ENCODE results near the gene FAM9C. TPM values are rescaled to one million over a fixed set of nuclear protein-coding genes. Genes with fewer than 3 reads are reported as not detected.

Gene FAM9C
- total RNA-seq, 1 experiment from 2014 or later: not detected

GRCh38 chrX:12987900-12988594, 56.4 kb downstream of the FAM9C start:
- DNase-seq (ENCODE audit: low read depth, low spot score) (no peak), ATAC-seq (no peak)
- Histone ChIP-seq H3K4me3 (replicated peaks in 1 of 2; ENCODE audit: low read depth in 1 of 2, low read length in 2 of 2) (no peak overlapping the region), H2AFZ (ENCODE audit: low read depth, low read length, poor library complexity, severe bottlenecking) (no peak overlapping the region), H3K9me3 (ENCODE audit: control insufficient read depth in 1 of 2, insufficient read depth in 1 of 2, low read depth in 1 of 2, low read length in 2 of 2) (no peaks in the 10 kb centered on the region), H3K36me3 (ENCODE audit: control insufficient read depth in 1 of 2, insufficient read depth in 2 of 2, low read length in 2 of 2) (no peaks in the 10 kb centered on the region), H3K4me1 (ENCODE audit: control insufficient read depth in 1 of 2, insufficient read depth in 2 of 2, low read length in 2 of 2) (peaks cover 20 to 26% of the 10 kb centered on the region in 2 experiments), H4K20me1 (ENCODE audit: insufficient read depth) (no peaks in the 10 kb centered on the region), H3K4me2 (ENCODE audit: low read length) (peak overlapping the region; percentile 62), H3K79me2 (ENCODE audit: insufficient read depth, low read length) (no peaks in the 10 kb centered on the region), H3K27ac (ENCODE audit: low read depth, low read length) (no peak overlapping the region), H3K27me3 (ENCODE audit: insufficient read depth, low read length) (no peaks in the 10 kb centered on the region), H3K9me2 (ENCODE audit: insufficient read depth) (no peaks in the 10 kb centered on the region), H3K9ac (ENCODE audit: low read length) (no peak overlapping the region)
- intact Hi-C loops (cut with micrococcal nuclease): loop anchor here (10.0 kb wide), 1 partner anchor 117 kb away; no protein-coding TSS in a partner anchor
- ChIA-PET RAD21 (ENCODE audit: low non-redundant PET in 1 of 2, low total read pairs in 2 of 2, uncharacterized antibody in 2 of 2, unreplicated experiment in 2 of 2) (no interaction called here), CTCF (no interaction called here), POLR2A (no interaction called here)
- BruUV-seq (replicated peaks): no TSS peak
- no peak for TF ChIP-seq SIN3A (IDR thresholded peaks at IDR 0.05; ENCODE audit: low read depth)
- TF ChIP-seq EZH2phosphoT487 (IDR thresholded peaks at IDR 0.05; ENCODE audit: borderline replicate concordance): no peak
- no peak for TF ChIP-seq CEBPB (IDR thresholded peaks at IDR 0.05; ENCODE audit: low read depth)
- no peak for TF ChIP-seq RAD21 (IDR thresholded peaks at IDR 0.05; ENCODE audit: low read depth)
- TF ChIP-seq JUND (IDR thresholded peaks at IDR 0.05): no peak
- TF ChIP-seq POLR2A (IDR thresholded peaks at IDR 0.05; ENCODE audit: borderline replicate concordance, extremely low read depth, insufficient read depth, insufficient read length): no peak

- Histone ChIP-seq H3K9me2 (ENCODE audit: insufficient read depth) (no peaks in the 10 kb centered on the region), H3K4me1 (ENCODE audit: control insufficient read depth in 1 of 2, insufficient read depth in 2 of 2, low read length in 2 of 2) (peaks cover 20 to 26% of the 10 kb centered on the region in 2 experiments), H3K79me2 (ENCODE audit: insufficient read depth, low read length) (no peaks in the 10 kb centered on the region), H3K36me3 (ENCODE audit: control insufficient read depth in 1 of 2, insufficient read depth in 2 of 2, low read length in 2 of 2) (no peaks in the 10 kb centered on the region), H4K20me1 (ENCODE audit: insufficient read depth) (no peaks in the 10 kb centered on the region), H3K9ac (ENCODE audit: low read length) (no peak overlapping the region), H3K4me2 (ENCODE audit: low read length) (no peak overlapping the region), H3K9me3 (ENCODE audit: control insufficient read depth in 1 of 2, insufficient read depth in 1 of 2, low read depth in 1 of 2, low read length in 2 of 2) (no peaks in the 10 kb centered on the region), H2AFZ (ENCODE audit: low read depth, low read length, poor library complexity, severe bottlenecking) (no peak overlapping the region), H3K27me3 (ENCODE audit: insufficient read depth, low read length) (no peaks in the 10 kb centered on the region), H3K27ac (ENCODE audit: low read depth, low read length) (no peak overlapping the region), H3K4me3 (replicated peaks in 1 of 2; ENCODE audit: low read depth in 1 of 2, low read length in 2 of 2) (no peak overlapping the region)
- DNase-seq (ENCODE audit: low read depth, low spot score) (no peak), ATAC-seq (no peak)
- no TSS peak for BruUV-seq (replicated peaks)
- CTCF ChIA-PET: no interaction called here
- intact Hi-C loops (cut with micrococcal nuclease): loop anchor here (10.0 kb wide), 1 partner anchor 117 kb away; no protein-coding TSS in a partner anchor
- TF ChIP-seq CTCF (IDR thresholded peaks at IDR 0.05 in 2 of 3, conservative IDR thresholded peaks at IDR 0.05 in 1 of 3; ENCODE audit: borderline replicate concordance in 1 of 3, insufficient read depth in 1 of 3, low read depth in 2 of 3, low read length in 2 of 3) (no peak), SIN3A (IDR thresholded peaks at IDR 0.05; ENCODE audit: low read depth) (no peak), CEBPB (IDR thresholded peaks at IDR 0.05; ENCODE audit: low read depth) (no peak), SRF (IDR thresholded peaks at IDR 0.05; ENCODE audit: low read depth) (no peak), POLR2A (IDR thresholded peaks at IDR 0.05; ENCODE audit: borderline replicate concordance, extremely low read depth, insufficient read depth, insufficient read length) (no peak), EZH2phosphoT487 (IDR thresholded peaks at IDR 0.05; ENCODE audit: borderline replicate concordance) (no peak), POLR2AphosphoS5 (IDR thresholded peaks at IDR 0.05; ENCODE audit: low read depth, low read length) (no peak), EZH2 (IDR thresholded peaks at IDR 0.05) (no peak)
- RAD21 ChIA-PET (ENCODE audit: low non-redundant PET in 1 of 2, low total read pairs in 2 of 2, uncharacterized antibody in 2 of 2, unreplicated experiment in 2 of 2): no interaction called here
- POLR2A ChIA-PET: no interaction called here
These were observed 57.1 kb downstream of the FAM9C start for GRCh38 chrX:12987340-12987739.
